RWPE1 (cell line): ENCODE measurements around the gene C16orf90.

Experiments used
- CTCF ChIA-PET: fragments of 350-600 bp; sonication (Branson Sonifier 250); formaldehyde crosslinking; extraction: SDS; loops from one replicate; lab custom pipeline; 2021; lab: Yijun Ruan, JAX
- POLR2A ChIA-PET: fragments of 400-600 bp; formaldehyde crosslinking; extraction: SDS; loops from one replicate; lab custom pipeline; 2020; ENCODE audit warnings: antibody characterized with exemption; ENCODE audit not compliant: low non-redundant PET; lab: Yijun Ruan, JAX
- DNase-seq: peaks from one replicate; pipeline ENCODE4 v3.0.0; 2012; ENCODE audit warnings: low spot score
- H3K27ac ChIP-seq: fragments of 450-650 bp; 2 replicates; pipeline ENCODE4 v1.5.1; 2017
- CTCF ChIP-seq: fragments of 450-650 bp; conservative IDR thresholded peaks from 2 replicates; pipeline ENCODE4 v1.5.1; 2017; ENCODE audit warnings: low read depth, mild to moderate bottlenecking

The C16orf90 gene

GRCh38 chr16:3495176-3495575, at the start of gene C16orf90:
Gene C16orf90, minus strand, starts transcription at chr16:3495489. Its CDS starts 68 bp downstream, at chr16:3495421.
- no peak for DNase-seq
- ChIA-PET CTCF (no interaction called here), POLR2A (no interaction called here)
- H3K27ac ChIP-seq = no peak within 1 kb of the TSS
- TF ChIP-seq CTCF = no peak

- TF ChIP-seq CTCF = no peak
- CTCF ChIA-PET = no interaction called here
- no peak overlapping the region for H3K27ac ChIP-seq
- no peak for DNase-seq
- POLR2A ChIA-PET = no interaction called here
Observed at GRCh38 chr16:3542601-3543373, 47.5 kb upstream of the C16orf90 start.

- ChIA-PET CTCF (no interaction called here), POLR2A (no interaction called here)
Observed at GRCh38 chr16:3541527-3542155, 46.4 kb upstream of the C16orf90 start.

GRCh38 chr16:3538222-3538621, 42.9 kb upstream of the C16orf90 start:
- no peak for TF ChIP-seq CTCF
- no peak overlapping the region for H3K27ac ChIP-seq
- ChIA-PET POLR2A (no interaction called here), CTCF (no interaction called here)
- DNase-seq = no peak

More at GRCh38 chr16:3541527-3542155, 46.4 kb upstream of the C16orf90 start:
- TF ChIP-seq CTCF = no peak
- no peak overlapping the region for H3K27ac ChIP-seq
- no peak for DNase-seq

GRCh38 chr16:3536851-3537250, 41.6 kb upstream of the C16orf90 start:
- no peak overlapping the region for H3K27ac ChIP-seq
- no peak for DNase-seq
- POLR2A ChIA-PET = no interaction called here
- TF ChIP-seq CTCF = no peak
- CTCF ChIA-PET = interaction anchor here (0.6 to 1.0 kb wide), 5 partner anchors 8 to 111 kb away, joined by 3 read pairs; no protein-coding TSS in a partner anchor

- TF ChIP-seq CTCF = no peak
- no peak overlapping the region for H3K27ac ChIP-seq
- ChIA-PET POLR2A (no interaction called here), CTCF (interaction anchor here (0.6 to 1.0 kb wide), 3 partner anchors 13 to 107 kb away, joined by 3 to 4 read pairs (median 3); no protein-coding TSS in a partner anchor)
- DNase-seq = no peak
Observed at GRCh38 chr16:3536271-3536731, 41.0 kb upstream of the C16orf90 start.
